ENCODE measurements around the gene TBCK.

TBCK gene

GRCh38 chr4:106315476-106315967 lies 487 bp downstream of the TBCK start:
- no peak for DNase-seq (ENCODE audit: extremely low read depth, low read depth)
- no peak for TF ChIP-seq CTCF (IDR thresholded peaks at IDR 0.05; ENCODE audit: low read depth, low read length)

GRCh38 chr4:106314960-106315359 lies 1.0 kb downstream of the TBCK start:
- DNase-seq (ENCODE audit: extremely low read depth, low read depth), result no peak

GRCh38 chr4:106312997-106313522 lies 2.9 kb downstream of the TBCK start:
- no peak for DNase-seq (ENCODE audit: extremely low read depth, low read depth)
- no peak for TF ChIP-seq CTCF (IDR thresholded peaks at IDR 0.05; ENCODE audit: low read depth, low read length)

More at GRCh38 chr4:106314960-106315359, 1.0 kb downstream of the TBCK start:
- TF ChIP-seq CTCF (IDR thresholded peaks at IDR 0.05; ENCODE audit: low read depth, low read length), result no peak

GRCh38 chr4:106312377-106312776 lies 3.6 kb downstream of the TBCK start:
- no peak for DNase-seq (ENCODE audit: extremely low read depth, low read depth)
- TF ChIP-seq CTCF (IDR thresholded peaks at IDR 0.05; ENCODE audit: low read depth, low read length), result no peak

GRCh38 chr4:106306561-106306960 lies 9.4 kb downstream of the TBCK start:
- no peak for DNase-seq (ENCODE audit: extremely low read depth, low read depth)
- no peak for TF ChIP-seq CTCF (IDR thresholded peaks at IDR 0.05; ENCODE audit: low read depth, low read length)

GRCh38 chr4:106305435-106306055 lies 10.5 kb downstream of the TBCK start:
- no peak for TF ChIP-seq CTCF (IDR thresholded peaks at IDR 0.05; ENCODE audit: low read depth, low read length)
- no peak for DNase-seq (ENCODE audit: extremely low read depth, low read depth)

- no peak for TF ChIP-seq CTCF (IDR thresholded peaks at IDR 0.05; ENCODE audit: low read depth, low read length)
- no peak for DNase-seq (ENCODE audit: extremely low read depth, low read depth)
Observed at GRCh38 chr4:106304632-106305031, 11.4 kb downstream of the TBCK start.

Measured in AG09319 (cell line).